Osteocyte (in vitro differentiated cells): ENCODE results near the gene KRTAP15-1. TPM values are rescaled to one million over a fixed set of nuclear protein-coding genes. Genes with fewer than 3 reads are reported as not detected.

Source experiments
- DNase-seq: peaks from one replicate; pipeline ENCODE4 v3.0.0; 2021; ENCODE audit warnings: mixed read lengths; ENCODE audit not compliant: unreplicated experiment; ENCODE audit errors: extremely low spot score
- H3K27ac Mint-ChIP-seq: one replicate; pipeline ENCODE4 v1.8.0; 2021; ENCODE audit warnings: mild to moderate bottlenecking, mixed read lengths; ENCODE audit not compliant: unreplicated experiment
- H3K27me3 Mint-ChIP-seq: one replicate; pipeline ENCODE4 v1.8.0; 2021; ENCODE audit warnings: mixed read lengths; ENCODE audit not compliant: unreplicated experiment
- H3K36me3 Mint-ChIP-seq: one replicate; pipeline ENCODE4 v1.8.0; 2021; ENCODE audit warnings: mixed read lengths; ENCODE audit not compliant: unreplicated experiment
- H3K4me1 Mint-ChIP-seq: one replicate; pipeline ENCODE4 v1.8.0; 2021; ENCODE audit warnings: mixed read lengths; ENCODE audit not compliant: unreplicated experiment
- H3K4me3 Mint-ChIP-seq: one replicate; pipeline ENCODE4 v1.8.0; 2021; ENCODE audit warnings: mild to moderate bottlenecking, moderate library complexity, mixed read lengths; ENCODE audit not compliant: unreplicated experiment
- H3K9me3 Mint-ChIP-seq: one replicate; pipeline ENCODE4 v1.8.0; 2021; ENCODE audit warnings: mixed read lengths; ENCODE audit not compliant: unreplicated experiment
- total RNA-seq: library from RNA; stranded (reverse); gene quantifications from 2 replicates; pipeline ENCODE4 v1.2.1, GENCODE V29; 2021
- TF ChIP-seq, protein P1 (sequence below): fragments of 200-600 bp; sonication (generic); IDR thresholded peaks from 2 replicates; pipeline ENCODE4 v1.5.0; 2021; ENCODE audit warnings: antibody characterized with exemption, mild to moderate bottlenecking, moderate library complexity

Gene KRTAP15-1
- total RNA-seq, 1 donor from 2014 or later = not detected

DNA sequence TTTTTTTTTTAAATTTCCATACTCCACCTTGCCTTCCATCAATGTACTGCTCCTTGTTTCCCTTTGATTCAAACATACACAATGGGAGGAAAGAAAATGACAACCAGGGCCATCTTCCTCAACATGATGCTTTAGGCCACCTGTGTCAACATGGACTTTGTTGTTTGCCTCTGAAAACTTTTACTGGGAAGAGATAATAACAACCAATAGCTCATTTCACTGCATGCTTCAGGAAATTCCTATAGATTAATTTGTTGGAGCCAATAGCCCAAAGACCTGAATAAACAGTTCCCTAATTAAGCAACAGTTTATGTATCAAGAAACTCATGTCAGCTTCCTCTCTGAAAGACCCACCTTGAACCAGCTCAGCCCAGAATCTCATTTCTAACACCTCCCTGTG lies 3.2 kb downstream of the KRTAP15-1 start:
- no peaks in the 10 kb centered on the region for H3K9me3 Mint-ChIP-seq
- TF ChIP-seq, protein P1, sequence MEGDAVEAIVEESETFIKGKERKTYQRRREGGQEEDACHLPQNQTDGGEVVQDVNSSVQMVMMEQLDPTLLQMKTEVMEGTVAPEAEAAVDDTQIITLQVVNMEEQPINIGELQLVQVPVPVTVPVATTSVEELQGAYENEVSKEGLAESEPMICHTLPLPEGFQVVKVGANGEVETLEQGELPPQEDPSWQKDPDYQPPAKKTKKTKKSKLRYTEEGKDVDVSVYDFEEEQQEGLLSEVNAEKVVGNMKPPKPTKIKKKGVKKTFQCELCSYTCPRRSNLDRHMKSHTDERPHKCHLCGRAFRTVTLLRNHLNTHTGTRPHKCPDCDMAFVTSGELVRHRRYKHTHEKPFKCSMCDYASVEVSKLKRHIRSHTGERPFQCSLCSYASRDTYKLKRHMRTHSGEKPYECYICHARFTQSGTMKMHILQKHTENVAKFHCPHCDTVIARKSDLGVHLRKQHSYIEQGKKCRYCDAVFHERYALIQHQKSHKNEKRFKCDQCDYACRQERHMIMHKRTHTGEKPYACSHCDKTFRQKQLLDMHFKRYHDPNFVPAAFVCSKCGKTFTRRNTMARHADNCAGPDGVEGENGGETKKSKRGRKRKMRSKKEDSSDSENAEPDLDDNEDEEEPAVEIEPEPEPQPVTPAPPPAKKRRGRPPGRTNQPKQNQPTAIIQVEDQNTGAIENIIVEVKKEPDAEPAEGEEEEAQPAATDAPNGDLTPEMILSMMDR = no peak

DNA sequence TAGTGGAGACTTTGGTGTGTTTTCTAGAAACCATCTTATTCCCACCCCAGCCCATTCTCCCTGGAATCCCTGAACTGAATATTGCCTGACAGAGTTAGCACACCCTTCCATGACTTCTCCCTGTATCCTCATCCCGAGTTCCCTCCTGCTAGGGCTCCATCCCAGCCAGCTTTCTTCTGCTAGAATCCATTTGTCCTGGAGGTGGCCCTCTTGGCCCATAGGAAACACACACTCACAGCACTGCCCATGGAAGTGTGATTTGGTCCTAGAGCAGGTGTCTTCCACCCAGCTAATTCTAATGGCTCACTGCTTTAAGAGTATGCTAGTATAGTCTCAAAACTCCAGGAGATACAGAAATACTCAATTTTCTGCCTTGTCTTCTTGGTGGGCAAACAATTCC lies 4.1 kb downstream of the KRTAP15-1 start:
- H3K4me1 Mint-ChIP-seq = no peaks in the 10 kb centered on the region
- no peak overlapping the region for H3K4me3 Mint-ChIP-seq
- no peak overlapping the region for H3K27ac Mint-ChIP-seq
- no peaks in the 10 kb centered on the region for H3K36me3 Mint-ChIP-seq
- DNase-seq = no peak
- peaks cover 2% of the 10 kb centered on the region for H3K27me3 Mint-ChIP-seq
- H3K9me3 Mint-ChIP-seq = no peaks in the 10 kb centered on the region
- TF ChIP-seq, protein P1 = no peak

More for the DNA sequence above, 3.2 kb downstream of the KRTAP15-1 start:
- H3K27ac Mint-ChIP-seq = no peak overlapping the region
- H3K4me1 Mint-ChIP-seq = no peaks in the 10 kb centered on the region
- H3K4me3 Mint-ChIP-seq = no peak overlapping the region
- H3K27me3 Mint-ChIP-seq = peaks cover 6% of the 10 kb centered on the region
- H3K36me3 Mint-ChIP-seq = no peaks in the 10 kb centered on the region
- DNase-seq = no peak

DNA sequence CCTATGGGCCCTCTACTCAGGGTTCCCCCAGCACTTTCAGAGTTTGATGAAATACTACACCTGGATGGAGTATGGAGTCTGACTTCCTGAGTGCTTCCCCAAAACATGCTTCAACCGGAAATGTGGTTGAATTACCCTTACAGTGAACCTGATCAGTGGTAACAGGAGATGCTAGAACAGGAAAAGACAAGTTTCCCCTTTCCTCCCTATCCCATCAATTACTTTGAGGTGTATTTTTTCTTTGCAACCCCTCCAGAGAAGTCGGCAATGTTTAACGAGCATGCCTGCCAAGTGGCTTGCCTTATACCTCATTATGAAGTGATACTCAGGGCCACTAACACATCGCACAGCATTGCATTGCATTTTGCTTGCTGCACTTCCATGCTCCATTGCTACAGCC lies 7.0 kb downstream of the KRTAP15-1 start:
- Mint-ChIP-seq H3K9me3 (no peaks in the 10 kb centered on the region), H3K4me3 (no peak overlapping the region), H3K27ac (no peak overlapping the region), H3K4me1 (no peaks in the 10 kb centered on the region), H3K36me3 (no peaks in the 10 kb centered on the region), H3K27me3 (no peaks in the 10 kb centered on the region)
- no peak for DNase-seq
- TF ChIP-seq, protein P1 = no peak

DNA sequence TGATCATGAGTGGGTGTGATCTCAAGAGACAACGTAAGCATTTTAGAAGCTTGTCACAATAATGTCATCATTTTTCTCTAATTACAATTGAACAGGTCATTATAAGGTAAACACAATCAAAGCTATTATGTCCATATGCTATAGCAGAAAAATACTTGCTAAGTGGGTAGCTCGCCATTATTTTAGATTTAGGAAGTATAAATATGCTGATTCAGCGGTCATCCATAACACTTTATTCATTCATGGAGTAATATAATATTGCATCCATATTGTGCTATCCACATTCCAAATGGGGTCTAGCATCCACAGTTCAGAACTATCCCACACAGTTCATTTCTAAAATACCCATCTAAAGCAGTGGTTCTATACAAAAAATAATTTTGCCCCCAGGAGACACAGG lies 8.4 kb downstream of the KRTAP15-1 start:
- DNase-seq = no peak
- H3K4me3 Mint-ChIP-seq = no peak overlapping the region
- H3K4me1 Mint-ChIP-seq = no peaks in the 10 kb centered on the region
- no peaks in the 10 kb centered on the region for H3K9me3 Mint-ChIP-seq
- no peaks in the 10 kb centered on the region for H3K36me3 Mint-ChIP-seq
- TF ChIP-seq, protein P1 = no peak
- no peaks in the 10 kb centered on the region for H3K27me3 Mint-ChIP-seq
- H3K27ac Mint-ChIP-seq = no peak overlapping the region

DNA sequence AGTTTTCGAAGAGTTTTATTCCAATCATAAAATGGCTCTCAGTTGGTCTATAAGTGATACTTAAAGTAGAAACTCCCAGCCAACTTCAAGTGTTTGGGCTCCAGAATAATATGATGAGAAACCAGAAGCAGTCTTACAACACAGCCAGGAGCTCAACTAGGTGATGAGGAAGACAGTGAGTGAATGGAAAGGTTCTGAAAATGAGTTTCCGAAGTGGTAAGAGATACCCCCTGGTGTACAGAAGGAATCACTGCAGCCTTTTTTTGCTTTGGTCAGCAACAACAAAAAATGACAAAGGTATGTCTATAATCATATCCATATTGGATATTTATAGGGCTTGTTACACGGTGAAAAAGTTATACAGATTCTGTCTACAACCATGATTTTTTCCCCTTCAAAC lies 23.6 kb downstream of the KRTAP15-1 start:
- no peak for DNase-seq
- Mint-ChIP-seq H3K4me3 (no peak overlapping the region), H3K4me1 (no peaks in the 10 kb centered on the region), H3K36me3 (no peaks in the 10 kb centered on the region), H3K27ac (no peak overlapping the region), H3K27me3 (no peaks in the 10 kb centered on the region), H3K9me3 (no peaks in the 10 kb centered on the region)
- TF ChIP-seq, protein P1 = peak; percentile 54
